Muscle of arm (tissue), 12 donors: Measurements from ENCODE around the gene PCDHA3. TPM values are rescaled to one million over a fixed set of nuclear protein-coding genes. Genes with fewer than 3 reads are reported as not detected.
"Not testable (repeated sequence)": the region's sequence is repeated elsewhere in the genome, so short reads cannot be mapped to it uniquely, and the experiment has no call there.

Experiments used
- DNase-seq: peaks from one replicate; pipeline ENCODE4 v3.0.0-alpha.2; 2013
- polyA plus RNA-seq, 12 donors: library from polyadenylated mRNA; unstranded; fragments of 120-200 nt; gene quantifications; one replicate each; pipeline ENCODE4 v1.2.1, GENCODE V29; 2013; ENCODE audit not compliant: insufficient read length in 12 of 12

Gene PCDHA3
- polyA plus RNA-seq, 12 donors: 0.09 to 0.48 (median 0.18) TPM; not detected in 2

- not testable (repeated sequence) for DNase-seq
Measured at GRCh38 chr5:140808241-140808888, 7.5 kb downstream of the PCDHA3 start.

GRCh38 chr5:140808889-140809291 is 8.0 kb downstream of the PCDHA3 start:
- no peak for DNase-seq

- no peak for DNase-seq
Measured at GRCh38 chr5:140821375-140822280, 20.8 kb downstream of the PCDHA3 start, which contains the start of gene PCDHA5. PCDHA5 (plus strand) TSS chr5:140821613.

- no peak for DNase-seq
Measured at GRCh38 chr5:140822281-140822629, 21.4 kb downstream of the PCDHA3 start.

GRCh38 chr5:140822969-140823368 is 22.1 kb downstream of the PCDHA3 start:
- not testable (repeated sequence) for DNase-seq

- DNase-seq: no peak
Measured at GRCh38 chr5:140823475-140823874, 22.6 kb downstream of the PCDHA3 start.

GRCh38 chr5:140827704-140828361 is 27.0 kb downstream of the PCDHA3 start, which contains the start of gene PCDHA6:
PCDHA6 (plus strand) TSS chr5:140827960; CDS start chr5:140828092, 132 bp downstream.
- no peak for DNase-seq

GRCh38 chr5:140828362-140828737 is 27.5 kb downstream of the PCDHA3 start:
- DNase-seq: no peak

- not testable (repeated sequence) for DNase-seq
Measured at GRCh38 chr5:140829511-140830501, 28.9 kb downstream of the PCDHA3 start.

GRCh38 chr5:140833993-140834392 is 33.1 kb downstream of the PCDHA3 start, which contains the start of gene PCDHA7:
PCDHA7 (plus strand) TSS chr5:140834269; CDS start chr5:140834384, 115 bp downstream.
- DNase-seq: no peak

GRCh38 chr5:140834439-140835008 is 33.7 kb downstream of the PCDHA3 start:
- DNase-seq: not testable (repeated sequence)

- no peak for DNase-seq
Measured at GRCh38 chr5:140835622-140836510, 35.0 kb downstream of the PCDHA3 start.

GRCh38 chr5:140840978-140841962 is 40.4 kb downstream of the PCDHA3 start, which contains the start of gene PCDHA8:
PCDHA8 (plus strand) TSS chr5:140841187; CDS start chr5:140841322, 135 bp downstream.
- no peak for DNase-seq

- no peak for DNase-seq
Measured at GRCh38 chr5:140842798-140843733, 42.2 kb downstream of the PCDHA3 start.

GRCh38 chr5:140848139-140849102 is 47.6 kb downstream of the PCDHA3 start, which contains the start of gene PCDHA9:
PCDHA9 (plus strand) TSS chr5:140848382; CDS start chr5:140848496, 114 bp downstream.
- DNase-seq: not testable (repeated sequence)
